Spleen (tissue), 11 donors: ENCODE data around the gene SERAC1. TPM values are rescaled to one million over a fixed set of nuclear protein-coding genes. Genes with fewer than 3 reads are reported as not detected.
A peak's percentile ranks its signal among the peaks of the same experiment; 100 is the strongest.

ENCODE experiments used
- DNase-seq: peaks from one replicate; pipeline ENCODE4 v3.0.0-alpha.2; 2020
- H3K27ac ChIP-seq, 8 donors: fragments of 200-600 bp; sonication (generic) in 7 of 8; 1 replicate in 4 of 8; 2 replicates in 4 of 8; pipeline versions ENCODE4 v1.5.0 to v1.8.0; 2016 to 2021; ENCODE audit warnings: inconsistent platforms in 4 of 8, mild to moderate bottlenecking in 4 of 8, moderate library complexity in 1 of 8
- H3K27me3 ChIP-seq, 7 donors: fragments of 200-600 bp; sonication (generic) in 6 of 7; replicated peaks in 1 of 7; 1 replicate in 4 of 7; 2 replicates in 3 of 7; pipeline versions ENCODE4 v1.5.0 to v1.8.0; 2016 to 2021; ENCODE audit warnings: inconsistent platforms in 3 of 7, mild to moderate bottlenecking in 1 of 7
- H3K36me3 ChIP-seq, 6 donors: fragments of 200-600 bp; sonication (generic) in 5 of 6; 1 replicate in 4 of 6; 2 replicates in 2 of 6; pipeline versions ENCODE4 v1.5.0 to v1.8.0; 2016 to 2021; ENCODE audit warnings: inconsistent platforms in 2 of 6
- H3K4me1 ChIP-seq, 6 donors: fragments of 200-600 bp; sonication (generic) in 5 of 6; 1 replicate in 3 of 6; 2 replicates in 3 of 6; pipeline versions ENCODE4 v1.5.0 to v1.8.0; 2016 to 2021; ENCODE audit warnings: inconsistent platforms in 3 of 6
- H3K4me3 ChIP-seq, 8 donors: fragments of 200-600 bp; sonication (generic) in 7 of 8; 1 replicate in 4 of 8; 2 replicates in 4 of 8; pipeline versions ENCODE4 v1.5.0 to v1.8.0; 2016 to 2021; ENCODE audit warnings: inconsistent platforms in 4 of 8, mild to moderate bottlenecking in 4 of 8, moderate library complexity in 2 of 8
- H3K9me3 ChIP-seq, 8 donors: fragments of 200-600 bp; sonication (generic) in 7 of 8; 1 replicate in 4 of 8; 2 replicates in 4 of 8; pipeline versions ENCODE4 v1.5.0 to v1.8.0; 2016 to 2021; ENCODE audit warnings: inconsistent platforms in 4 of 8
- POLR2A ChIP-seq, 3 donors: fragments of 450-650 bp; IDR thresholded peaks; one replicate each; pipeline ENCODE4 v1.5.1; 2017; ENCODE audit warnings: antibody characterized with exemption in 3 of 3, mild to moderate bottlenecking in 1 of 3
- POLR2AphosphoS5 ChIP-seq, 3 donors: sonication (generic); formaldehyde crosslinking; IDR thresholded peaks; one replicate each; pipeline ENCODE4 v1.5.1; 2017; ENCODE audit warnings: antibody characterized with exemption in 3 of 3
- WGBS, 5 donors: extraction: QIAGEN DNeasy Blood & Tissue Kit in 3 of 5; methylation state at CpG; one replicate each; pipeline versions ENCODE4 v1.1.5 to v1.1.7; 2013 to 2018; 5-methylcytosine and 5-hydroxymethylcytosine counted together
- intact Hi-C: fragments of 100-400 bp; cut with DNase I; formaldehyde crosslinking; loops from one replicate; pipeline ENCODE4 v1.15.0; 2023; ENCODE audit warnings: low total_unique reads
- polyA plus RNA-seq, 3 donors: library from polyadenylated mRNA; stranded (reverse); fragments of 200-250 nt; gene quantifications; one replicate each; pipeline ENCODE4 v1.2.1, GENCODE V29; 2013
- total RNA-seq, 7 donors: library from RNA; depleted of rRNA in 3 of 7; stranded (reverse); fragments of >200 nt in 3 of 7; fragmentation: NEBNext Ultra II Directional in 4 of 7; extraction: Animal tissue kit (Norgen Biotek cat#: 25700) in 4 of 7; gene quantifications; one replicate each; pipeline versions ENCODE4 v1.1.0 to v1.2.1, GENCODE V29; 2016 to 2021
- TF ChIP-seq, protein P1 (sequence below), 11 experiments: fragments of 200-600 bp in 7 of 11; fragments of 450-650 bp in 4 of 11; sonication (generic) in 4 of 11; IDR thresholded peaks in 8 of 11; conservative IDR thresholded peaks in 3 of 11; 1 replicate in 7 of 11; 2 replicates in 4 of 11; pipeline versions ENCODE4 v1.4.0 to v1.8.0; 2016 to 2021; ENCODE audit warnings: antibody characterized with exemption in 11 of 11, inconsistent platforms in 4 of 11, mild to moderate bottlenecking in 1 of 11
- donor health status: healthy with polysubstance abuse.
- donor health status: DM: no; HTN: no; CAD: no; lungs with moderate emphysema.
- donor health status: DM: no; HTN: no; CAD: no.
- donor health status: Bipolar disorder and iron deficiency.
- donor health status: healthy.
- donor health status: DM: no; HTN: no; CAD: no.
- donor health status: DM: yes; HTN: yes; CAD: no.

The SERAC1 gene
- total and polyA plus RNA-seq, 10 donors = 1.6 to 12.3 (median 5.7) TPM

DNA sequence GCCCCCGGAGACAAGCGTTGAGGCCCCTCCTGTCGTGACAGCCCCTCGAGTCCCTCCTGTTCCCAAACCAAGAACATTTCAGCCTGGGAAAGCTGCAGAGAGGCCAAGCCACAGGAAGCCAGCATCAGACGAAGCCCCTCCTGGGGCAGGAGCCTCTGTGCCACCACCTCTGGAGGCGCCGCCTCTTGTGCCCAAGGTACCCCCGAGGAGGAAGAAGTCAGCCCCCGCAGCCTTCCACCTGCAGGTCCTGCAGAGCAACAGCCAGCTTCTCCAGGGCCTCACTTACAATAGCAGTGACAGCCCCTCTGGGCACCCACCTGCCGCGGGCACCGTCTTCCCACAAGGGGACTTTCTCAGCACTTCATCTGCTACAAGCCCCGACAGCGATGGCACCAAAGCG is 72.4 kb downstream of the SERAC1 start:
- no peaks in the 10 kb centered on the region for H3K4me1 ChIP-seq
- no peak for TF ChIP-seq POLR2AphosphoS5 (IDR thresholded peaks at IDR 0.05)
- TF ChIP-seq POLR2A (IDR thresholded peaks at IDR 0.05) = no peak
- TF ChIP-seq, protein P1, sequence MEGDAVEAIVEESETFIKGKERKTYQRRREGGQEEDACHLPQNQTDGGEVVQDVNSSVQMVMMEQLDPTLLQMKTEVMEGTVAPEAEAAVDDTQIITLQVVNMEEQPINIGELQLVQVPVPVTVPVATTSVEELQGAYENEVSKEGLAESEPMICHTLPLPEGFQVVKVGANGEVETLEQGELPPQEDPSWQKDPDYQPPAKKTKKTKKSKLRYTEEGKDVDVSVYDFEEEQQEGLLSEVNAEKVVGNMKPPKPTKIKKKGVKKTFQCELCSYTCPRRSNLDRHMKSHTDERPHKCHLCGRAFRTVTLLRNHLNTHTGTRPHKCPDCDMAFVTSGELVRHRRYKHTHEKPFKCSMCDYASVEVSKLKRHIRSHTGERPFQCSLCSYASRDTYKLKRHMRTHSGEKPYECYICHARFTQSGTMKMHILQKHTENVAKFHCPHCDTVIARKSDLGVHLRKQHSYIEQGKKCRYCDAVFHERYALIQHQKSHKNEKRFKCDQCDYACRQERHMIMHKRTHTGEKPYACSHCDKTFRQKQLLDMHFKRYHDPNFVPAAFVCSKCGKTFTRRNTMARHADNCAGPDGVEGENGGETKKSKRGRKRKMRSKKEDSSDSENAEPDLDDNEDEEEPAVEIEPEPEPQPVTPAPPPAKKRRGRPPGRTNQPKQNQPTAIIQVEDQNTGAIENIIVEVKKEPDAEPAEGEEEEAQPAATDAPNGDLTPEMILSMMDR (IDR thresholded peaks at IDR 0.05 in 8 of 11, conservative IDR thresholded peaks at IDR 0.05 in 3 of 11) = no peak
- WGBS, 5 donors = 87 to 95% (median 94%) methylated on average over 14 to 15 of the region's 15 CpGs
- no peaks in the 10 kb centered on the region for H3K9me3 ChIP-seq
- DNase-seq = no peak
- no peak overlapping the region for H3K27ac ChIP-seq
- intact Hi-C loops = no loop called here
- H3K27me3 ChIP-seq = no peaks in the 10 kb centered on the region
- H3K36me3 ChIP-seq = peaks cover 0 to 70% (median 32%) of the 10 kb centered on the region in 6 donors
- no peak overlapping the region for H3K4me3 ChIP-seq

DNA sequence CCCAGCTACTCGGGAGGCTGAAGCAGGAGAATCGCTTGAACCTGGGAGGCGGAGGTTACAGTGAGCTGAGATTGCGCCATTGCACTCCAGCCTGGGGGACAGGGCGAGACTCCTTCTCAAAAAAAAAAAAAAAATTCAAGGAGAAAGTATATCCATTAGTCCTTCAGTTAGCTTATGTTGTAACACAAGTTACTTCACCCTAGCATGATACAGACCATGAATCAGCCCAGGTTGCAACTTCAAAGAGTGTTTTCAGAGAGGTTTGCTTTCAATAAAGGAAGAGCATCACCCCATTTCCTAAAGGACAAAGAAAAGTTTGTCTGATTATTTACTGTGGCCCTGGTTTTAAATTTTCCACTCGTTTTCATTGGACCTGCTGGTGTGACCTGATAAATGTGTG is 73.0 kb downstream of the SERAC1 start:
- H3K27me3 ChIP-seq = no peaks in the 10 kb centered on the region
- intact Hi-C loops = no loop called here
- H3K9me3 ChIP-seq = no peaks in the 10 kb centered on the region
- TF ChIP-seq POLR2AphosphoS5 (IDR thresholded peaks at IDR 0.05) = no peak
- TF ChIP-seq, protein P1 (IDR thresholded peaks at IDR 0.05 in 8 of 11, conservative IDR thresholded peaks at IDR 0.05 in 3 of 11) = no peak
- TF ChIP-seq POLR2A (IDR thresholded peaks at IDR 0.05) = no peak
- H3K4me1 ChIP-seq = no peaks in the 10 kb centered on the region
- 63 to 96% (median 83%) methylated on average over 5 to 6 of the region's 6 CpGs for WGBS, 5 donors
- H3K27ac ChIP-seq = no peak overlapping the region
- no peak for DNase-seq
- H3K4me3 ChIP-seq = no peak overlapping the region
- peaks cover 0 to 76% (median 35%) of the 10 kb centered on the region in 6 donors for H3K36me3 ChIP-seq

- H3K4me1 ChIP-seq = no peaks in the 10 kb centered on the region
- no peaks in the 10 kb centered on the region for H3K9me3 ChIP-seq
- no peak overlapping the region for H3K4me3 ChIP-seq
- DNase-seq = no peak
- no peak overlapping the region for H3K27ac ChIP-seq
- 90 to 95% (median 92%) methylated on average over 7 to 9 of the region's 9 CpGs for WGBS, 5 donors
- TF ChIP-seq, protein P1 (IDR thresholded peaks at IDR 0.05 in 8 of 11, conservative IDR thresholded peaks at IDR 0.05 in 3 of 11) = no peak
- no peak for TF ChIP-seq POLR2A (IDR thresholded peaks at IDR 0.05)
- no peak for TF ChIP-seq POLR2AphosphoS5 (IDR thresholded peaks at IDR 0.05)
- intact Hi-C loops = no loop called here
- H3K27me3 ChIP-seq = no peaks in the 10 kb centered on the region
- H3K36me3 ChIP-seq = peaks cover 0 to 96% (median 37%) of the 10 kb centered on the region in 6 donors
These were observed 75.3 kb downstream of the SERAC1 start for GRCh38 chr6:158092806-158093205.

DNA sequence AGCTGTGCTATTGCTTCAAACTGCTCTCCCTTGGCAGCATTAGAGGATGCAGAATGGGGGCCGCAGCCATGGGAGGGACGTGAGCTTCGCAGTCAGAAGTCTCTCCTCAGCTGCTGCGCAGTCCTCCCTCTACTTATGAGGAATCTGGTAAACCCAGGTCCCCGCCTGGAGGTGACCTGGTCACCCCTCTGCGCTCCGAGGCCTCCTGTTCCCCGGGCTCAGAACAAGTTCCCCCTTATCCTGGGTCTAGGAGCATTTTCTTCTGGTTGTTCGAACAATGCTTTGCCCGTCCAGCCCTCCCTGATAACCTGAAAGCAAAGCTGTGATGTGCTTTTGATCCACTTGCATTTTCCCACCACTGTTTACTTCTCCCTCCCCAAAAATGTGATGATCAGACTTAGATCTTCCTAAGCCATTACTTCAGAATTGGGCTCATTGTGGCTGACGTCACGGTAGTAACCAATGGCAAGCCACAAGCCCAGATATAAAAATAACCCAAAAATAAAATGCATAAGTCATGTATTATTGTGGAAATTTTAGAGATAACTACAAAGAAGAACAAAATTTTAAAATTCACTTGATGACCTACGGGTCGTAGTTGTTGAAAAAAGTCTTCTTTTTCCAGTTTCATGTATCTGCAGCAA is 80.7 kb downstream of the SERAC1 start:
- peaks cover 0 to 95% (median 34%) of the 10 kb centered on the region in 6 donors for H3K36me3 ChIP-seq
- TF ChIP-seq POLR2A (IDR thresholded peaks at IDR 0.05) = no peak
- TF ChIP-seq POLR2AphosphoS5 (IDR thresholded peaks at IDR 0.05) = no peak
- TF ChIP-seq, protein P1 (IDR thresholded peaks at IDR 0.05 in 8 of 11, conservative IDR thresholded peaks at IDR 0.05 in 3 of 11) = no peak
- H3K9me3 ChIP-seq = no peaks in the 10 kb centered on the region
- DNase-seq = no peak
- H3K4me3 ChIP-seq = peak overlapping the region in 2 of 8 donors; percentile 8
- 77 to 87% (median 84%) methylated on average over 14 of the region's 14 CpGs for WGBS, 5 donors
- H3K27ac ChIP-seq = peak overlapping the region in 5 of 8 donors; percentile 27 to 78 (median 72)
- H3K4me1 ChIP-seq = peaks cover 0 to 22% (median 1%) of the 10 kb centered on the region in 6 donors
- H3K27me3 ChIP-seq = no peaks in the 10 kb centered on the region
- intact Hi-C loops = no loop called here
